Common myeloid progenitor, CD34-positive (primary cell): Measurements from ENCODE around the gene WWC1.

ENCODE experiments used
- CTCF ChIA-PET: fragments of 350-600 bp; sonication (Branson Sonifier 250); formaldehyde crosslinking; loops from one replicate; lab custom pipeline; 2021; ENCODE audit warnings: antibody characterized with exemption; lab: Charles Lee
- POLR2A ChIA-PET: fragments of 350-600 bp; sonication (Branson Sonifier 250); formaldehyde crosslinking; loops from one replicate; lab custom pipeline; 2021; ENCODE audit warnings: antibody characterized with exemption; lab: Charles Lee
- DNase-seq, 3 donors: peaks; one replicate each; pipeline versions ENCODE4 v3.0.0 to v3.0.0-alpha.2; 2013
- H3K27ac ChIP-seq, 2 experiments: 1 replicate in 1 of 2; 2 replicates in 1 of 2; pipeline ENCODE4 v1.7.0; 2013; ENCODE audit warnings: inconsistent platforms in 2 of 2, low read length in 2 of 2, mild to moderate bottlenecking in 2 of 2, low read depth in 1 of 2, moderate library complexity in 1 of 2; ENCODE audit not compliant: severe bottlenecking in 2 of 2, insufficient read depth in 1 of 2, poor library complexity in 1 of 2
- H3K27me3 ChIP-seq, 5 experiments: replicated peaks in 2 of 5; 1 replicate in 3 of 5; 2 replicates in 2 of 5; pipeline versions ENCODE4 v1.6.1 to v1.7.0; 2013; ENCODE audit warnings: low read length in 4 of 5, mild to moderate bottlenecking in 2 of 5, moderate library complexity in 2 of 5, inconsistent platforms in 1 of 5; ENCODE audit not compliant: insufficient read depth in 5 of 5, control insufficient read depth in 4 of 5
- H3K36me3 ChIP-seq, 4 experiments: 1 replicate in 2 of 4; 2 replicates in 2 of 4; pipeline versions ENCODE4 v1.6.1 to v1.7.0; 2013; ENCODE audit warnings: low read length in 3 of 4, control low read depth in 1 of 4, mild to moderate bottlenecking in 1 of 4; ENCODE audit not compliant: control insufficient read depth in 4 of 4, insufficient read depth in 4 of 4
- H3K4me1 ChIP-seq, 4 experiments: 1 replicate in 3 of 4; 2 replicates in 1 of 4; pipeline versions ENCODE4 v1.6.1 to v1.7.1; 2013; ENCODE audit warnings: low read length in 3 of 4, mild to moderate bottlenecking in 3 of 4, control low read depth in 1 of 4, inconsistent platforms in 1 of 4, moderate library complexity in 1 of 4; ENCODE audit not compliant: control insufficient read depth in 4 of 4, insufficient read depth in 4 of 4; ENCODE audit errors: control extremely low read depth in 1 of 4
- H3K4me3 ChIP-seq, 7 experiments: 1 replicate in 4 of 7; 2 replicates in 3 of 7; pipeline versions ENCODE4 v1.5.1 to v1.7.0; 2013; ENCODE audit warnings: mild to moderate bottlenecking in 7 of 7, low read length in 6 of 7, moderate library complexity in 6 of 7, inconsistent platforms in 2 of 7, low read depth in 2 of 7, control low read depth in 1 of 7; ENCODE audit not compliant: insufficient read depth in 4 of 7, control insufficient read depth in 1 of 7; ENCODE audit errors: extremely low read depth in 1 of 7
- H3K9me3 ChIP-seq, 5 experiments: 1 replicate in 4 of 5; 2 replicates in 1 of 5; pipeline versions ENCODE4 v1.6.1 to v1.7.1; 2013; ENCODE audit warnings: low read length in 4 of 5, mild to moderate bottlenecking in 2 of 5, inconsistent platforms in 1 of 5, low read depth in 1 of 5, moderate library complexity in 1 of 5; ENCODE audit not compliant: control insufficient read depth in 4 of 5, insufficient read depth in 2 of 5; ENCODE audit errors: control extremely low read depth in 1 of 5
- WGBS: methylation state at CpG from one replicate; pipeline ENCODE4 v1.1.5; 2013; ENCODE audit not compliant: insufficient coverage; 5-methylcytosine and 5-hydroxymethylcytosine counted together

The WWC1 gene

DNA sequence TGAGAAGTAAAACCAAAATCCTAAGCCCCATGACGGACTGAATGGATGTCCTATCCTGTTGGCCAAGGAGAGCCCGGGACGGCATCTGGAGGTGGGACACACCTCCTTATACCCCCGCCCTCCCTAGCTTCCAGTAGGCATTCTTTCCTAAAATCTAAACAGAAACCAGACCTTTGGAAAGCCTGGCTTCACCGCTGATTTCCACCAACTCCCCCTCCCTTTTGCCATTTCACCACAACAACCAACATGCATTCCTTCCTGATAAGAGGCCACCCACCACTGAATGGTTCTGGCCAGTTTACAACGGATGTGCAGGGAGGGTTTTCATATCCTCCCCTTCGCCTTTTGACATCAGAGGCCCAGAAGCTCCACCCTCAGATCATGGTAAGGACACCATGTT lies 185.6 kb downstream of the WWC1 start:
- Histone ChIP-seq H3K27me3 (no peaks in the 10 kb centered on the region), H3K36me3 (no peaks in the 10 kb centered on the region), H3K9me3 (no peaks in the 10 kb centered on the region), H3K27ac (no peak overlapping the region), H3K4me3 (peak overlapping the region in 3 of 7 experiments; percentile 26 to 48 (median 35)), H3K4me1 (peaks cover 0 to 12% (median 0%) of the 10 kb centered on the region in 4 experiments)
- WGBS = 21% methylated on average over 4 of the region's 7 CpGs
- CTCF ChIA-PET = interaction anchor here (0.5 to 0.6 kb wide), 2 partner anchors 9 to 32 kb away, joined by 3 read pairs; partner anchors contain the start of gene RARS1
- DNase-seq = peak; percentile 76 to 90 (median 81)
- POLR2A ChIA-PET = no interaction called here

DNA sequence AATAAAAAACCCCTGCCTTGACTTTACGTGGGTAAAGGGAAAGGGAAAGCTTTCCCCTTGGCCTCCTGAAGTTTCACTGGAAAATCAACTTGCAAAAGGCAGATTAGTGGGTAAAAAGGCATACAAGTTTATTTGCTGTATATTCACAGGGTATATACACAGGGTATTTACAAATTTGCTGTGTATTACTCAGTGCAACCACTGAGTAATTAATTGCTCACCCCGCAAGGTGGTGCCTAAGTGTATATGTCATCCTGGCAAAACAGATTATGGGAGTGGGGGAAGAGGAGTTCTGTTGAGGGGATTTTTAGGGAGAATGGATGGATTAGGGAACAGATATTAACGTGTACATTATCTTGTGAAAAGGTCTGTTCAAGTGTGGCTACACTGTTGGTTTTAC lies 187.7 kb downstream of the WWC1 start:
- Histone ChIP-seq H3K4me3 (no peak overlapping the region), H3K27ac (no peak overlapping the region), H3K36me3 (no peaks in the 10 kb centered on the region), H3K4me1 (peaks cover 0 to 12% (median 0%) of the 10 kb centered on the region in 4 experiments), H3K9me3 (no peaks in the 10 kb centered on the region), H3K27me3 (no peaks in the 10 kb centered on the region)
- WGBS = 72% methylated on average over 2 of the region's 3 CpGs
- ChIA-PET CTCF (no interaction called here), POLR2A (no interaction called here)
- DNase-seq = no peak

DNA sequence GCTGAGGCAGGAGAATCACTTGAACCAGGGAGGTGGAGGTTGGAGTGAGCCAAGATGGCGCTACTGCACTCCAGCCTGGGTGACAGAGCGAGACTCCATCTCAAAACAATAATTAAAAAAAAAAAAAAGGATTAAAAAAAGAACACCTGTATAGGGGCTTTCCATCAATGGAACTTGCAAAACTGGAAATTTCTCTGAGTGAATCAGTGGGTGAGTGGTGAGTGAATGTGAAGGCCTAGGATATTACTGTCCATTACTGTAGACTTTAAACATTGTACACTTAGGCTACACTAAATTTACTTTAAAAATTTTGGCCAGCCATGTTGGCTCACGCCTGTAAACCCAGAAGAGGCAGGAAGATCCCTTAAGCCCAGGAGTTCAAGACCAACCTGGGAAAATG lies 189.2 kb downstream of the WWC1 start:
- peaks cover 0 to 12% (median 0%) of the 10 kb centered on the region in 4 experiments for H3K4me1 ChIP-seq
- no peak overlapping the region for H3K27ac ChIP-seq
- H3K4me3 ChIP-seq = no peak overlapping the region
- no peaks in the 10 kb centered on the region for H3K27me3 ChIP-seq
- POLR2A ChIA-PET = no interaction called here
- no peaks in the 10 kb centered on the region for H3K9me3 ChIP-seq
- CTCF ChIA-PET = no interaction called here
- H3K36me3 ChIP-seq = no peaks in the 10 kb centered on the region
- 100% methylated on average over 1 of the region's 3 CpGs for WGBS
- DNase-seq = no peak

DNA sequence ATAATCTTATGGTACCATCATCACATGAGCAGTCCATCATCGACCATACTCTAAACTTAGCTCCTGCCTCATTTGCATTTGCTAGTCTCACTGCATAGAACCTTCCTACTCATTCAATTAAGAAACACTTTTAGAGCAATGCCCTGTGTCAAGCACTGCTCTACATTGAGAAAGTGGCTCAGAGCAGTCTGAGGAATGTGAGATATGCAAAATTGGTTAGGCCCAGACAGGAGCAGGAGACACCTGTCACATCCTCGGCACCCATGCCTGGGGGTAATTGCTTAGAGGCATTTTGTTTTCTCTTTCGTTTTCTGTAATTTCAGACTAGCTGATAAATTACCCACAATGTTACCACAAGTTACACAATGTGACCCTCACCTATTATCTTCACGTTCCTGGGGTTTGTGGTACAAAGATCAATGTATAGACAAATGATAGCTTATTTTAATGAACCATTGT lies 189.9 kb downstream of the WWC1 start:
- Histone ChIP-seq H3K27ac (no peak overlapping the region), H3K36me3 (no peaks in the 10 kb centered on the region), H3K9me3 (no peaks in the 10 kb centered on the region), H3K27me3 (no peaks in the 10 kb centered on the region), H3K4me3 (no peak overlapping the region), H3K4me1 (peaks cover 0 to 12% (median 0%) of the 10 kb centered on the region in 4 experiments)
- ChIA-PET CTCF (no interaction called here), POLR2A (no interaction called here)
- peak in 1 of 3 donors; percentile 31 for DNase-seq
- WGBS = 88% methylated on average over 1 of the region's 4 CpGs

DNA sequence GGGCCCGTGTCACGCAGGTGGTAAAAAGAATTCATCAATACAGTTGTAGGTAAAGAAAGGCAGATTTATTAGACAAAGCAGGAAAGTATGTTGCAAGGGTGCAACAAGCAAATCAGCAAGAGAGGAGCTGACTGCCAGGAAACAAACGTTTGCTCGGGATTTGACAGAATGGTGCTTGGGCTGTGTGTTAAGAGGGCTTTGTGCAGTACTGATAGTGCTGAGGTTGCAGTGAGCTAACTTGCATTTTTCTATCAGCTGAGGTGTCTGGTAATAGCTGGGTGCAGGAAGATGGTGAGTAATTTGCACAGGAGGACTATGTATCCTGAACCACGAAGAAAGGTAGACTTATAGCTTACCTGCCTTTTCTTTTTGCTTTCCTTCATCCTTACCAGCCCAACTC lies 190.9 kb downstream of the WWC1 start:
- Histone ChIP-seq H3K4me1 (peaks cover under 1 to 7% (median 3%) of the 10 kb centered on the region in 4 experiments), H3K27me3 (no peaks in the 10 kb centered on the region), H3K4me3 (no peak overlapping the region), H3K9me3 (no peaks in the 10 kb centered on the region), H3K36me3 (no peaks in the 10 kb centered on the region), H3K27ac (no peak overlapping the region)
- DNase-seq = no peak
- ChIA-PET POLR2A (no interaction called here), CTCF (interaction anchor here (0.7 kb wide), 1 partner anchor 10 kb away, joined by 3 read pairs; no protein-coding TSS in a partner anchor)
- WGBS = 60% methylated on average over 2 of the region's 5 CpGs

DNA sequence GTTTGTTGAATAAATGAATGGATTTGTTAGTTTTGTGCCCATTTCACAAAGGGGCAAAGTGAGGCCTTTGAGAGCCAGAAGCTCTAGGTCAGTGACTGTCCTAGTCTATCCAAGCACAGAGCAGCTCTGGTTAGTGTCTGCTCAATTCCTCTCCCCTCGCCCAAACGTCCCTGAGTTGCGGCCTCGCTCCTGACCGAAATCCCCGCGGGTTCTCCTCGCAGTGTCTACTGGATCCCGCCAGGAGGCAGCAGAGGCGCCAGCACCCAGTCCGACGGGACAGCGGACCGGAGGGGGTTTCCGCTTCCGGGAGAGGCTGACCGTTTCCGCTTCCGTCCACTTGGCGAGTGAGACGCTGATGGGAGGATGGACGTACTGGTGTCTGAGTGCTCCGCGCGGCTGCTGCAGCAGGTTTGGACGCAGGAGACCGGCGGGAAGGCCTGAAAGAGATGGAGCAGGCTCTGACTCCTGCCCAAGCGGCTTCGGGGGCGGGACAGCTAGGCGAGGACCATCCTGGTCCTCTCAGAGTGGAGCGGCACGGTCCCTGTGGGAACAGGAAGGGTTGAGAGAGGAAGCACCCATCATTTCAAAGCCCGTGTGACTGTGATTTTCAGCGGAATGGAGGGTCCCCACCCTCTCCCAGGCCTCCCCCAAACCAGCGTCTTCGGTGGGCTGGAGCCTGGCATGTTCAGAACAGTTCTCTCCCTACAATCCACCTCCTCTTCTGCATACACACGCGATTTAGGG lies 194.9 kb downstream of the WWC1 start, which contains the start of gene RARS1:
TSS of gene RARS1 (plus strand) at position 336 of the 744 bp plus-strand sequence. CDS start at position 364, 28 bp downstream.
- Histone ChIP-seq H3K9me3 (no peaks in the 10 kb centered on the region), H3K27ac (peak within 1 kb of the TSS; percentile 46 to 76), H3K36me3 (peaks cover 6 to 30% (median 18%) of the 10 kb centered on the region in 4 experiments), H3K27me3 (no peaks in the 10 kb centered on the region), H3K4me3 (peak within 1 kb of the TSS; percentile 79 to 100 (median 94)), H3K4me1 (peaks cover 6 to 9% (median 6%) of the 10 kb centered on the region in 4 experiments)
- peak; percentile 90 to 93 (median 93) for DNase-seq
- ChIA-PET CTCF (interaction anchor here (1.0 to 1.1 kb wide), 5 partner anchors 9 to 219 kb away, joined by 3 to 4 read pairs (median 3); no protein-coding TSS in a partner anchor), POLR2A (no interaction called here)
- 0% methylated on average over 38 of the region's 40 CpGs for WGBS

DNA sequence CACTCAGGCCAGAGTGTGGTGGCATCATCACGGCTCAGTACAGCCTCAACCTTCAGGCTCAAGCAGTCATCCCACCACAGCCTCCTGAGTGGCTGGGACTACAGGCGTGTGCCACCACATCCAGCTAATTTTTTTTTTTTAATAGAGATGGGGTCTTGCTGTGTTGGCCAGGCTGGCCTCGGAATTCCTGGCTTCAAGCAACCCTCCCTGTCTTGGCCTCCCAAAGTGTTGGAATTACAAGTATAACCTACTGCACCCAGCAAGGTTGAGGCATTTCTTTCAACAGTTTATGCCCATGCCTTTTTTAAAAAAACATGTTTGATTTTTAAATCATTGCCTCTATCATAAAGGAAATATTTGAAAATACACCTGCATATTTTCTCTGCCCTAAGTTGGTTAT lies 197.6 kb downstream of the WWC1 start:
- ChIA-PET POLR2A (no interaction called here), CTCF (interaction anchor here (0.6 kb wide), 1 partner anchor 183 kb away, joined by 3 read pairs; no protein-coding TSS in a partner anchor)
- H3K9me3 ChIP-seq = no peaks in the 10 kb centered on the region
- no CpG with 5 or more reads among the region's 3 CpGs for WGBS
- H3K4me3 ChIP-seq = no peak overlapping the region
- H3K36me3 ChIP-seq = peaks cover 15 to 54% (median 36%) of the 10 kb centered on the region in 4 experiments
- no peaks in the 10 kb centered on the region for H3K27me3 ChIP-seq
- no peak for DNase-seq
- H3K4me1 ChIP-seq = peaks cover 6 to 7% (median 6%) of the 10 kb centered on the region in 4 experiments
- no peak overlapping the region for H3K27ac ChIP-seq
